Right renal cortex interstitium (tissue), 3 donors: ENCODE data around the gene HSD17B13. TPM values are rescaled to one million over a fixed set of nuclear protein-coding genes. Genes with fewer than 3 reads are reported as not detected.
"Not testable (repeated sequence)": the region's sequence is repeated elsewhere in the genome, so short reads cannot be mapped to it uniquely, and the experiment has no call there.

Source experiments
- DNase-seq, 3 donors: peaks; one replicate each; pipeline ENCODE4 v3.0.0-alpha.2; 2013; ENCODE audit warnings: low read depth in 3 of 3, low spot score in 2 of 3
- polyA plus RNA-seq, 3 donors: library from polyadenylated mRNA; unstranded; fragments of 120-200 nt; gene quantifications; one replicate each; pipeline ENCODE4 v1.2.1, GENCODE V29; 2013; ENCODE audit not compliant: insufficient read length in 3 of 3

The HSD17B13 gene
- polyA plus RNA-seq, result under 1 TPM; 0.14 to 0.32 (median 0.23) TPM

- no peak for DNase-seq
Measured at GRCh38 chr4:87322754-87323153, at the start of gene HSD17B13. HSD17B13 (minus strand) TSS chr4:87322882; CDS start chr4:87322841, 41 bp downstream.

- no peak for DNase-seq
Measured at GRCh38 chr4:87370068-87370467, 47.4 kb upstream of the HSD17B13 start.

- no peak for DNase-seq
Measured at GRCh38 chr4:87366521-87367162, 44.0 kb upstream of the HSD17B13 start.

GRCh38 chr4:87365348-87365747 lies 42.7 kb upstream of the HSD17B13 start:
- DNase-seq, result no peak

- no peak for DNase-seq
Measured at GRCh38 chr4:87363552-87363951, 40.9 kb upstream of the HSD17B13 start.

- DNase-seq, result no peak
Measured at GRCh38 chr4:87360338-87360935, 37.8 kb upstream of the HSD17B13 start.

- no peak for DNase-seq
Measured at GRCh38 chr4:87359258-87359657, 36.6 kb upstream of the HSD17B13 start.

GRCh38 chr4:87356832-87357526 lies 34.3 kb upstream of the HSD17B13 start:
- DNase-seq, result no peak

- no peak for DNase-seq
Measured at GRCh38 chr4:87354168-87355102, 31.8 kb upstream of the HSD17B13 start.

- DNase-seq, result no peak
Measured at GRCh38 chr4:87353592-87353991, 30.9 kb upstream of the HSD17B13 start.

GRCh38 chr4:87345139-87345538 lies 22.5 kb upstream of the HSD17B13 start:
- no peak for DNase-seq

GRCh38 chr4:87342872-87343271 lies 20.2 kb upstream of the HSD17B13 start:
- no peak for DNase-seq

- not testable (repeated sequence) for DNase-seq
Measured at GRCh38 chr4:87341954-87342635, 19.4 kb upstream of the HSD17B13 start.

- no peak for DNase-seq
Measured at GRCh38 chr4:87339440-87339839, 16.8 kb upstream of the HSD17B13 start.

- DNase-seq, result no peak
Measured at GRCh38 chr4:87337361-87337760, 14.7 kb upstream of the HSD17B13 start.

GRCh38 chr4:87333267-87333666 lies 10.6 kb upstream of the HSD17B13 start:
- DNase-seq, result no peak

GRCh38 chr4:87330761-87331160 lies 8.1 kb upstream of the HSD17B13 start:
- DNase-seq, result no peak

GRCh38 chr4:87327136-87327535 lies 4.5 kb upstream of the HSD17B13 start:
- DNase-seq, result no peak

- DNase-seq, result no peak
Measured at GRCh38 chr4:87326460-87326859, 3.8 kb upstream of the HSD17B13 start.

GRCh38 chr4:87321888-87322287 lies 794 bp downstream of the HSD17B13 start:
- DNase-seq, result no peak
